Measurements from ENCODE around the gene GSG1L.

DNA sequence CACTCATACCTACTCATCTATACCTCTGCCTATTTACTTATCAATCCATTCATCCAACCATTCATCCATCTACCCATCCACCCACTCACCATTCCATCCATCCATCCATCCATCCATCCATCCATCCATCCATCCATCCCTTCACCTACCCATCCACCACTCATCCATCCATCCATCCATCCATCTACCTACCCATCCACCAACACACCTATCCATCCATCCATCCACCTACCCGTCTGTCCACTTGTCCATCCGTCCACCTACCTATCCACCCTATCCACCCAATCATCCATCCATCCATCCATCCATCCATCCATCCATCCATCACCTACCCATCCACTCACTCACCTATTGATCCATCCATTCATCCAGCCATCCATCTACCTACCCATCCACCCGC, 235.7 kb downstream of the GSG1L start:
- TF ChIP-seq, protein P1, sequence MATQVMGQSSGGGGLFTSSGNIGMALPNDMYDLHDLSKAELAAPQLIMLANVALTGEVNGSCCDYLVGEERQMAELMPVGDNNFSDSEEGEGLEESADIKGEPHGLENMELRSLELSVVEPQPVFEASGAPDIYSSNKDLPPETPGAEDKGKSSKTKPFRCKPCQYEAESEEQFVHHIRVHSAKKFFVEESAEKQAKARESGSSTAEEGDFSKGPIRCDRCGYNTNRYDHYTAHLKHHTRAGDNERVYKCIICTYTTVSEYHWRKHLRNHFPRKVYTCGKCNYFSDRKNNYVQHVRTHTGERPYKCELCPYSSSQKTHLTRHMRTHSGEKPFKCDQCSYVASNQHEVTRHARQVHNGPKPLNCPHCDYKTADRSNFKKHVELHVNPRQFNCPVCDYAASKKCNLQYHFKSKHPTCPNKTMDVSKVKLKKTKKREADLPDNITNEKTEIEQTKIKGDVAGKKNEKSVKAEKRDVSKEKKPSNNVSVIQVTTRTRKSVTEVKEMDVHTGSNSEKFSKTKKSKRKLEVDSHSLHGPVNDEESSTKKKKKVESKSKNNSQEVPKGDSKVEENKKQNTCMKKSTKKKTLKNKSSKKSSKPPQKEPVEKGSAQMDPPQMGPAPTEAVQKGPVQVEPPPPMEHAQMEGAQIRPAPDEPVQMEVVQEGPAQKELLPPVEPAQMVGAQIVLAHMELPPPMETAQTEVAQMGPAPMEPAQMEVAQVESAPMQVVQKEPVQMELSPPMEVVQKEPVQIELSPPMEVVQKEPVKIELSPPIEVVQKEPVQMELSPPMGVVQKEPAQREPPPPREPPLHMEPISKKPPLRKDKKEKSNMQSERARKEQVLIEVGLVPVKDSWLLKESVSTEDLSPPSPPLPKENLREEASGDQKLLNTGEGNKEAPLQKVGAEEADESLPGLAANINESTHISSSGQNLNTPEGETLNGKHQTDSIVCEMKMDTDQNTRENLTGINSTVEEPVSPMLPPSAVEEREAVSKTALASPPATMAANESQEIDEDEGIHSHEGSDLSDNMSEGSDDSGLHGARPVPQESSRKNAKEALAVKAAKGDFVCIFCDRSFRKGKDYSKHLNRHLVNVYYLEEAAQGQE (IDR thresholded peaks at IDR 0.05): no peak
- TF ChIP-seq, protein P2, sequence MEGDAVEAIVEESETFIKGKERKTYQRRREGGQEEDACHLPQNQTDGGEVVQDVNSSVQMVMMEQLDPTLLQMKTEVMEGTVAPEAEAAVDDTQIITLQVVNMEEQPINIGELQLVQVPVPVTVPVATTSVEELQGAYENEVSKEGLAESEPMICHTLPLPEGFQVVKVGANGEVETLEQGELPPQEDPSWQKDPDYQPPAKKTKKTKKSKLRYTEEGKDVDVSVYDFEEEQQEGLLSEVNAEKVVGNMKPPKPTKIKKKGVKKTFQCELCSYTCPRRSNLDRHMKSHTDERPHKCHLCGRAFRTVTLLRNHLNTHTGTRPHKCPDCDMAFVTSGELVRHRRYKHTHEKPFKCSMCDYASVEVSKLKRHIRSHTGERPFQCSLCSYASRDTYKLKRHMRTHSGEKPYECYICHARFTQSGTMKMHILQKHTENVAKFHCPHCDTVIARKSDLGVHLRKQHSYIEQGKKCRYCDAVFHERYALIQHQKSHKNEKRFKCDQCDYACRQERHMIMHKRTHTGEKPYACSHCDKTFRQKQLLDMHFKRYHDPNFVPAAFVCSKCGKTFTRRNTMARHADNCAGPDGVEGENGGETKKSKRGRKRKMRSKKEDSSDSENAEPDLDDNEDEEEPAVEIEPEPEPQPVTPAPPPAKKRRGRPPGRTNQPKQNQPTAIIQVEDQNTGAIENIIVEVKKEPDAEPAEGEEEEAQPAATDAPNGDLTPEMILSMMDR (IDR thresholded peaks at IDR 0.05; ENCODE audit: low read depth, low read length, missing input control): no peak
- TF ChIP-seq ZBTB33 (IDR thresholded peaks at IDR 0.05) (no peak), RAD21 (IDR thresholded peaks at IDR 0.05) (no peak), MAX (IDR thresholded peaks at IDR 0.05) (no peak), TAF1 (conservative IDR thresholded peaks at IDR 0.05) (no peak), GABPA (IDR thresholded peaks at IDR 0.05 in 1 of 2, conservative IDR thresholded peaks at IDR 0.05 in 1 of 2) (no peak), FOXA1 (IDR thresholded peaks at IDR 0.05) (no peak)
